Neural progenitor cell (in vitro differentiated cells): ENCODE data around the gene CPM. TPM values are rescaled to one million over a fixed set of nuclear protein-coding genes. Genes with fewer than 3 reads are reported as not detected.

Source experiments
- DNase-seq: peaks from one replicate; pipeline ENCODE4 v3.0.0-alpha.2; 2016; ENCODE audit warnings: low spot score
- H2AFZ ChIP-seq: fragments of 200-600 bp; sonication (generic); replicated peaks from 2 replicates; pipeline ENCODE4 v1.6.1; 2016; ENCODE audit warnings: antibody characterized with exemption
- H3F3A ChIP-seq: fragments of 200-600 bp; sonication (generic); 2 replicates; pipeline ENCODE4 v1.6.1; 2016; ENCODE audit warnings: antibody characterized with exemption, low read depth
- H3K27ac ChIP-seq: fragments of 200-600 bp; sonication (generic); 2 replicates; pipeline ENCODE4 v1.5.1; 2016; ENCODE audit warnings: mild to moderate bottlenecking
- H3K27me3 ChIP-seq: fragments of 200-600 bp; sonication (generic); 2 replicates; pipeline ENCODE4 v1.6.1; 2016; ENCODE audit warnings: mild to moderate bottlenecking, moderate library complexity
- H3K36me3 ChIP-seq: fragments of 200-600 bp; sonication (generic); 2 replicates; pipeline ENCODE4 v1.5.1; 2016
- H3K4me1 ChIP-seq: fragments of 200-600 bp; sonication (generic); 2 replicates; pipeline ENCODE4 v1.6.1; 2016; ENCODE audit warnings: mixed run types
- H3K4me2 ChIP-seq: fragments of 200-600 bp; sonication (generic); 2 replicates; pipeline ENCODE4 v1.6.1; 2016
- H3K4me3 ChIP-seq: fragments of 200-600 bp; sonication (generic); 2 replicates; pipeline ENCODE4 v1.5.1; 2016
- H3K79me2 ChIP-seq: fragments of 200-600 bp; sonication (generic); 2 replicates; pipeline ENCODE4 v1.6.1; 2016; ENCODE audit warnings: low read depth
- H3K9ac ChIP-seq: fragments of 200-600 bp; sonication (generic); 2 replicates; pipeline ENCODE4 v1.6.1; 2016
- H3K9me3 ChIP-seq: fragments of 200-600 bp; sonication (generic); 2 replicates; pipeline ENCODE4 v1.5.1; 2016; ENCODE audit warnings: low read depth
- H4K20me1 ChIP-seq: fragments of 200-600 bp; sonication (generic); 2 replicates; pipeline ENCODE4 v1.6.1; 2016; ENCODE audit warnings: low read depth
- H3K27ac Mint-ChIP-seq: 3 replicates; pipeline ENCODE4 v1.8.0; 2021; ENCODE audit warnings: mixed read lengths
- H3K27me3 Mint-ChIP-seq: 2 replicates; pipeline ENCODE4 v1.8.0; 2022; ENCODE audit warnings: low read depth, mild to moderate bottlenecking, inconsistent platforms, moderate library complexity, mixed read lengths; ENCODE audit not compliant: insufficient read depth
- H3K36me3 Mint-ChIP-seq: 3 replicates; pipeline ENCODE4 v1.8.0; 2021; ENCODE audit warnings: mixed read lengths
- H3K4me1 Mint-ChIP-seq: 3 replicates; pipeline ENCODE4 v1.8.0; 2021; ENCODE audit warnings: mixed read lengths
- H3K4me3 Mint-ChIP-seq: 3 replicates; pipeline ENCODE4 v1.8.0; 2021; ENCODE audit warnings: mild to moderate bottlenecking, moderate library complexity, mixed read lengths
- H3K9me3 Mint-ChIP-seq: 3 replicates; pipeline ENCODE4 v1.8.0; 2020; ENCODE audit warnings: mixed read lengths
- CTCF ChIP-seq: fragments of 200-600 bp; sonication (generic); IDR thresholded peaks from 2 replicates; pipeline ENCODE4 v1.5.1; 2017; ENCODE audit warnings: antibody characterized with exemption, mild to moderate bottlenecking
- EZH2 ChIP-seq: fragments of 200-600 bp; sonication (generic); IDR thresholded peaks from 2 replicates; pipeline ENCODE4 v1.6.1; 2017; ENCODE audit warnings: antibody characterized with exemption, mild to moderate bottlenecking, moderate library complexity
- EZH2phosphoT487 ChIP-seq: fragments of 200-600 bp; sonication (generic); IDR thresholded peaks from 2 replicates; pipeline ENCODE4 v1.6.1; 2017; ENCODE audit warnings: antibody characterized with exemption
- total RNA-seq: library from RNA; depleted of rRNA; stranded (reverse); fragments of >200 nt; gene quantifications from 2 replicates; pipeline ENCODE4 v1.2.3, GENCODE V29; 2015; ENCODE audit warnings: low replicate concordance

The CPM gene
- total RNA-seq, 1 donor from 2014 or later: 0.02 TPM

GRCh38 chr12:68815928-68816800 is 116.8 kb downstream of the CPM start:
- no peak for TF ChIP-seq EZH2phosphoT487
- no peak for TF ChIP-seq CTCF
- no peak for TF ChIP-seq EZH2
- Histone ChIP-seq H2AFZ (no peak overlapping the region), H3K4me2 (no peak overlapping the region), H3K9me3 (no peaks in the 10 kb centered on the region), H3K27me3 (no peaks in the 10 kb centered on the region), H4K20me1 (peaks cover 8% of the 10 kb centered on the region), H3K4me3 (no peak overlapping the region), H3F3A (no peaks in the 10 kb centered on the region), H3K79me2 (peaks cover 55% of the 10 kb centered on the region), H3K9ac (no peak overlapping the region), H3K36me3 (peaks cover 14% of the 10 kb centered on the region), H3K4me1 (no peaks in the 10 kb centered on the region), H3K27ac (no peak overlapping the region)
- no peak overlapping the region for H3K4me3 Mint-ChIP-seq
- H3K27ac Mint-ChIP-seq: no peak overlapping the region
- no peaks in the 10 kb centered on the region for H3K27me3 Mint-ChIP-seq
- no peaks in the 10 kb centered on the region for H3K9me3 Mint-ChIP-seq
- DNase-seq: no peak
- peaks cover 18% of the 10 kb centered on the region for H3K36me3 Mint-ChIP-seq
- H3K4me1 Mint-ChIP-seq: no peaks in the 10 kb centered on the region

GRCh38 chr12:68815232-68815927 is 117.6 kb downstream of the CPM start:
- H3K9me3 Mint-ChIP-seq: no peaks in the 10 kb centered on the region
- Histone ChIP-seq H3K9ac (no peak overlapping the region), H3K36me3 (peaks cover 14% of the 10 kb centered on the region), H3F3A (no peaks in the 10 kb centered on the region), H3K4me1 (no peaks in the 10 kb centered on the region), H3K27me3 (no peaks in the 10 kb centered on the region), H3K4me3 (no peak overlapping the region), H3K27ac (no peak overlapping the region), H3K79me2 (peaks cover 63% of the 10 kb centered on the region), H3K4me2 (no peak overlapping the region), H3K9me3 (no peaks in the 10 kb centered on the region), H4K20me1 (peaks cover 8% of the 10 kb centered on the region), H2AFZ (no peak overlapping the region)
- no peak for DNase-seq
- TF ChIP-seq EZH2phosphoT487 (no peak), EZH2 (no peak)
- H3K4me1 Mint-ChIP-seq: no peaks in the 10 kb centered on the region
- H3K36me3 Mint-ChIP-seq: peaks cover 16% of the 10 kb centered on the region
- no peaks in the 10 kb centered on the region for H3K27me3 Mint-ChIP-seq
- no peak overlapping the region for H3K4me3 Mint-ChIP-seq
- H3K27ac Mint-ChIP-seq: no peak overlapping the region

GRCh38 chr12:68814490-68815231 is 118.3 kb downstream of the CPM start:
- H2AFZ ChIP-seq: no peak overlapping the region
- no peak for TF ChIP-seq EZH2
- H3K4me1 Mint-ChIP-seq: no peaks in the 10 kb centered on the region
- H3K27me3 ChIP-seq: no peaks in the 10 kb centered on the region
- H3K36me3 ChIP-seq: peaks cover 17% of the 10 kb centered on the region
- DNase-seq: no peak
- H3K4me2 ChIP-seq: no peak overlapping the region
- H3K27ac Mint-ChIP-seq: no peak overlapping the region
- H3K4me3 ChIP-seq: no peak overlapping the region
- H3K36me3 Mint-ChIP-seq: peaks cover 16% of the 10 kb centered on the region
- no peak overlapping the region for H3K4me3 Mint-ChIP-seq
- H3K27ac ChIP-seq: no peak overlapping the region
- no peak overlapping the region for H3K9ac ChIP-seq
- H3K79me2 ChIP-seq: peaks cover 66% of the 10 kb centered on the region
- no peaks in the 10 kb centered on the region for H3F3A ChIP-seq
- no peaks in the 10 kb centered on the region for H3K9me3 Mint-ChIP-seq
- no peaks in the 10 kb centered on the region for H3K4me1 ChIP-seq
- peaks cover 8% of the 10 kb centered on the region for H4K20me1 ChIP-seq
- H3K9me3 ChIP-seq: no peaks in the 10 kb centered on the region
- H3K27me3 Mint-ChIP-seq: no peaks in the 10 kb centered on the region

- peaks cover 14% of the 10 kb centered on the region for H3K36me3 Mint-ChIP-seq
These were observed 119.8 kb downstream of the CPM start for GRCh38 chr12:68813242-68813593.

More at GRCh38 chr12:68813242-68813593, 119.8 kb downstream of the CPM start:
- Histone ChIP-seq H3F3A (peaks cover 2% of the 10 kb centered on the region), H3K36me3 (peaks cover 22% of the 10 kb centered on the region), H3K4me3 (no peak overlapping the region), H3K9me3 (no peaks in the 10 kb centered on the region), H3K79me2 (peaks cover 72% of the 10 kb centered on the region), H2AFZ (no peak overlapping the region), H3K27me3 (no peaks in the 10 kb centered on the region), H3K9ac (no peak overlapping the region), H3K4me1 (no peaks in the 10 kb centered on the region), H3K4me2 (no peak overlapping the region), H4K20me1 (peaks cover 15% of the 10 kb centered on the region), H3K27ac (no peak overlapping the region)
- TF ChIP-seq EZH2 (no peak), EZH2phosphoT487 (no peak), CTCF (no peak)
- no peaks in the 10 kb centered on the region for H3K27me3 Mint-ChIP-seq
- DNase-seq: no peak
- peaks cover 6% of the 10 kb centered on the region for H3K4me1 Mint-ChIP-seq
- H3K4me3 Mint-ChIP-seq: no peak overlapping the region
- H3K27ac Mint-ChIP-seq: no peak overlapping the region
- no peaks in the 10 kb centered on the region for H3K9me3 Mint-ChIP-seq
